Loucy (cell line): Measurements from ENCODE around the gene RALGPS1.

ENCODE experiments used
- CTCF ChIP-seq: fragments of 200-600 bp; sonication (generic); conservative IDR thresholded peaks from 2 replicates; pipeline ENCODE4 v1.5.1; 2014; ENCODE audit warnings: mild to moderate bottlenecking, antibody characterized with exemption, low read length
- EZH2phosphoT487 ChIP-seq: fragments of 200-600 bp; IDR thresholded peaks from 2 replicates; pipeline ENCODE4 v1.6.1; 2018; ENCODE audit warnings: antibody characterized with exemption, mild to moderate bottlenecking, moderate library complexity, borderline replicate concordance

GRCh38 chr9:126955811-126956210 is 41.2 kb downstream of the RALGPS1 start:
- TF ChIP-seq CTCF = no peak
- no peak for TF ChIP-seq EZH2phosphoT487
